Measurements from ENCODE around the gene MAPK10. TPM values are rescaled to one million over a fixed set of nuclear protein-coding genes. Genes with fewer than 3 reads are reported as not detected.

The MAPK10 gene
- total RNA-seq, 3 donors from 2014 or later (not counting 1 experiment from before 2014, with no cell fraction given), result 0.92 TPM; not detected in 2

DNA sequence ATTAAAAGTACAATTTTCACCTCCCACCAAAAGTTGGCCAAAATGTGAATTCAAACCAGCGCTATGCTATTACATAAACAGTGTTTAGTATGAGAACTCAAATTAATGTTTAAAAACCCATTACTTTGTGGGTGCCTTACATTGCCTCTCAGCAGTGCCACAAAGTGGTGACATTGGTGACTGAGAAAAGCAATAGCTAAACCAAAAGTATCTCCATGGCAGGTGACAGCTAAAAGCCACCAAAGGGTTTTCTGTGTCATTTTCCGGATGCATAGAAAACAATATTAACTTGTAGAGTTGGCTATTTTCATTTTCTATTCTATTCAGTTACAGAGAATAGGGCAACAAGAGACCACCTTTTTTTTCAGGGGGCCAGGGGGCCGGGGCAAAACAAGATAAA, 261.2 kb downstream of the MAPK10 start:
- 50% methylated on average over 1 of the region's 3 CpGs for WGBS (ENCODE audit: insufficient coverage)
- Mint-ChIP-seq H3K27me3 (ENCODE audit: low read depth in 2 of 2) (no peaks in the 10 kb centered on the region), H3K4me3 (no peak overlapping the region), H3K4me1 (no peaks in the 10 kb centered on the region), H3K27ac (no peak overlapping the region), H3K9me3 (peaks cover 5 to 10% of the 10 kb centered on the region in 2 donors), H3K36me3 (no peaks in the 10 kb centered on the region)
- TF ChIP-seq, protein P1, sequence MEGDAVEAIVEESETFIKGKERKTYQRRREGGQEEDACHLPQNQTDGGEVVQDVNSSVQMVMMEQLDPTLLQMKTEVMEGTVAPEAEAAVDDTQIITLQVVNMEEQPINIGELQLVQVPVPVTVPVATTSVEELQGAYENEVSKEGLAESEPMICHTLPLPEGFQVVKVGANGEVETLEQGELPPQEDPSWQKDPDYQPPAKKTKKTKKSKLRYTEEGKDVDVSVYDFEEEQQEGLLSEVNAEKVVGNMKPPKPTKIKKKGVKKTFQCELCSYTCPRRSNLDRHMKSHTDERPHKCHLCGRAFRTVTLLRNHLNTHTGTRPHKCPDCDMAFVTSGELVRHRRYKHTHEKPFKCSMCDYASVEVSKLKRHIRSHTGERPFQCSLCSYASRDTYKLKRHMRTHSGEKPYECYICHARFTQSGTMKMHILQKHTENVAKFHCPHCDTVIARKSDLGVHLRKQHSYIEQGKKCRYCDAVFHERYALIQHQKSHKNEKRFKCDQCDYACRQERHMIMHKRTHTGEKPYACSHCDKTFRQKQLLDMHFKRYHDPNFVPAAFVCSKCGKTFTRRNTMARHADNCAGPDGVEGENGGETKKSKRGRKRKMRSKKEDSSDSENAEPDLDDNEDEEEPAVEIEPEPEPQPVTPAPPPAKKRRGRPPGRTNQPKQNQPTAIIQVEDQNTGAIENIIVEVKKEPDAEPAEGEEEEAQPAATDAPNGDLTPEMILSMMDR (IDR thresholded peaks at IDR 0.05), result no peak
- Histone ChIP-seq H3K27ac (ENCODE audit: low read length) (no peak overlapping the region), H3K9me3 (ENCODE audit: control insufficient read depth, insufficient read depth, low read length) (no peaks in the 10 kb centered on the region), H3K4me1 (ENCODE audit: control insufficient read depth, insufficient read depth, low read length) (no peaks in the 10 kb centered on the region), H3K4me3 (ENCODE audit: low read length) (no peak overlapping the region), H3K27me3 (ENCODE audit: control insufficient read depth, insufficient read depth, low read length) (no peaks in the 10 kb centered on the region), H3K36me3 (ENCODE audit: control insufficient read depth, insufficient read depth, low read length) (no peaks in the 10 kb centered on the region)
- ATAC-seq, result no peak
- intact Hi-C loops (cut with micrococcal nuclease), result no loop called here
- no peak for DNase-seq

DNA sequence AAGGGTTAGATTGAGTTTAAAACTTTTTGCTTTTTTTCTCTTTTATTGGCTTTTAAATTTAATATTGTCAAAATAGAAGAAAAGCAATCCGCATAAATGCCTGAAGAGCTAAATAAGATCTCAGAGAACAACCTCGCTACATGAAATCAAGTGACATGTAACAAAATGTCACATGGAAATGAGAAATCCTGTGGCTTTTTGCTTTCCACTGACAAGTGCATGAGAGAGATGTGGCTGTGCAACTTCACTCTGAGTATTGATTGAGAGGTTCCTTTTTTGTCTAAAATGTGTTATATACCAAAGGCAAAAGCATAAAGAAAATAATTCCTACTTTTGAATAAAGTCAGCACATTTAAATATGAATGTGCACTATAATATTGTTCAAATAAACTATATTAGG, 263.5 kb downstream of the MAPK10 start:
- H3K36me3 ChIP-seq (ENCODE audit: control insufficient read depth, insufficient read depth, low read length), result no peaks in the 10 kb centered on the region
- Mint-ChIP-seq H3K36me3 (no peaks in the 10 kb centered on the region), H3K4me3 (no peak overlapping the region), H3K4me1 (no peaks in the 10 kb centered on the region), H3K27me3 (ENCODE audit: low read depth in 2 of 2) (no peaks in the 10 kb centered on the region), H3K9me3 (peaks cover 2% of the 10 kb centered on the region in 2 donors), H3K27ac (no peak overlapping the region)
- no peaks in the 10 kb centered on the region for H3K4me1 ChIP-seq (ENCODE audit: control insufficient read depth, insufficient read depth, low read length)
- no peak overlapping the region for H3K4me3 ChIP-seq (ENCODE audit: low read length)
- ATAC-seq (no peak), DNase-seq (no peak)
- intact Hi-C loops (cut with micrococcal nuclease), result no loop called here
- H3K9me3 ChIP-seq (ENCODE audit: control insufficient read depth, insufficient read depth, low read length), result no peaks in the 10 kb centered on the region
- TF ChIP-seq, protein P1 (IDR thresholded peaks at IDR 0.05), result no peak
- 91% methylated on average over 2 of the region's 2 CpGs for WGBS (ENCODE audit: insufficient coverage)
- no peak overlapping the region for H3K27ac ChIP-seq (ENCODE audit: low read length)
- H3K27me3 ChIP-seq (ENCODE audit: control insufficient read depth, insufficient read depth, low read length), result no peaks in the 10 kb centered on the region

DNA sequence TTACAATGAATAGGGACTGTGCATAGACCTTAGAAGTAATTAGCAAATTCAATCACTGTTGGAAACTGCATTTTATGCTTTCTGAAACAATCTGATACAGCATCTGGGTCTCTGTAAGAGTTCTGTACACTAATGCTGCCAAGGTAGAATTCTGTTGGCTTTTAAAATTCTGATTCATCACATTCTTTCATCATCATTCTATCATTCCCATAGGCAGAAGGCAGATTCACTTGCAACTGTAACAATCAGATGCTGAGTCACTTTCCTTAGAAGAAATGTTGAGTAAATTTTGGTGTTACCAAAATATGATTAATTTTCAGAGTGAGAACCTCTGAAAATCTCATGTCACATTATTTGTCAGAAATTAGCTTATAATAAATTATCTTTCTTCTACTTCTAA, 267.2 kb downstream of the MAPK10 start:
- peaks cover 0 to 3% of the 10 kb centered on the region in 2 donors for H3K9me3 Mint-ChIP-seq
- H3K27me3 Mint-ChIP-seq (ENCODE audit: low read depth in 2 of 2), result no peaks in the 10 kb centered on the region
- no peaks in the 10 kb centered on the region for H3K4me1 Mint-ChIP-seq
- no peaks in the 10 kb centered on the region for H3K9me3 ChIP-seq (ENCODE audit: control insufficient read depth, insufficient read depth, low read length)
- intact Hi-C loops (cut with micrococcal nuclease), result no loop called here
- no peaks in the 10 kb centered on the region for H3K36me3 ChIP-seq (ENCODE audit: control insufficient read depth, insufficient read depth, low read length)
- no peaks in the 10 kb centered on the region for H3K4me1 ChIP-seq (ENCODE audit: control insufficient read depth, insufficient read depth, low read length)
- H3K36me3 Mint-ChIP-seq, result no peaks in the 10 kb centered on the region
- DNase-seq (no peak), ATAC-seq (no peak)
- no peak overlapping the region for H3K27ac ChIP-seq (ENCODE audit: low read length)
- H3K4me3 Mint-ChIP-seq, result no peak overlapping the region
- no peak overlapping the region for H3K4me3 ChIP-seq (ENCODE audit: low read length)
- no peak overlapping the region for H3K27ac Mint-ChIP-seq
- H3K27me3 ChIP-seq (ENCODE audit: control insufficient read depth, insufficient read depth, low read length), result no peaks in the 10 kb centered on the region
- TF ChIP-seq, protein P1 (IDR thresholded peaks at IDR 0.05), result no peak

DNA sequence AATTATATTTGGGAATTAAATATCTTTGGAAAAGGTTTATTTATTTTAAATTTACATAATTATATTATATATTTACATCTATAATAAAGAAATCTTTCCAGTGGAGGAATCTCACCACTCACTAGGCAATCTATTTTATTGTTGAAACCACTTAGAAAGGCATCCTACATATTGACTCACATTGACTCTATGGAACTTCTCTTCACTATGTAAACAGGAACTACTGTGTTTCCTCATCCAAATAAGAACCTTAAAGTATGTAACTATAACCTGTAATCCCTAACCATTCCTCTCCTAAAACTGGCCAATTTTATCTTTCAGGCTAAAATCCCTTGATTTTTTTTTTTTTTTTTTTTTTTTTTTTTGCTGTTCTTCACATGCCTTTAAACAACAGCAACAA, 268.7 kb downstream of the MAPK10 start:
- peaks cover 0 to 3% of the 10 kb centered on the region in 2 donors for H3K9me3 Mint-ChIP-seq
- no peak overlapping the region for H3K27ac Mint-ChIP-seq
- TF ChIP-seq, protein P1 (IDR thresholded peaks at IDR 0.05), result no peak
- no peaks in the 10 kb centered on the region for H3K36me3 Mint-ChIP-seq
- no peak overlapping the region for H3K4me3 ChIP-seq (ENCODE audit: low read length)
- intact Hi-C loops (cut with micrococcal nuclease), result no loop called here
- no peaks in the 10 kb centered on the region for H3K4me1 ChIP-seq (ENCODE audit: control insufficient read depth, insufficient read depth, low read length)
- H3K27me3 ChIP-seq (ENCODE audit: control insufficient read depth, insufficient read depth, low read length), result no peaks in the 10 kb centered on the region
- no peak for ATAC-seq
- H3K36me3 ChIP-seq (ENCODE audit: control insufficient read depth, insufficient read depth, low read length), result no peaks in the 10 kb centered on the region
- H3K4me3 Mint-ChIP-seq, result no peak overlapping the region
- no peaks in the 10 kb centered on the region for H3K9me3 ChIP-seq (ENCODE audit: control insufficient read depth, insufficient read depth, low read length)
- DNase-seq, result no peak
- H3K4me1 Mint-ChIP-seq, result no peaks in the 10 kb centered on the region
- no peaks in the 10 kb centered on the region for H3K27me3 Mint-ChIP-seq (ENCODE audit: low read depth in 2 of 2)
- no peak overlapping the region for H3K27ac ChIP-seq (ENCODE audit: low read length)

All from natural killer cell (primary cell).